GM10847 (cell line): Measurements from ENCODE around the gene GLI1.

Experiments
- POLR2A ChIP-seq: IDR thresholded peaks from 2 replicates; pipeline ENCODE4 v1.6.1; 2011; ENCODE audit not compliant: insufficient read length; ENCODE audit errors: extremely low read depth

Gene GLI1

DNA sequence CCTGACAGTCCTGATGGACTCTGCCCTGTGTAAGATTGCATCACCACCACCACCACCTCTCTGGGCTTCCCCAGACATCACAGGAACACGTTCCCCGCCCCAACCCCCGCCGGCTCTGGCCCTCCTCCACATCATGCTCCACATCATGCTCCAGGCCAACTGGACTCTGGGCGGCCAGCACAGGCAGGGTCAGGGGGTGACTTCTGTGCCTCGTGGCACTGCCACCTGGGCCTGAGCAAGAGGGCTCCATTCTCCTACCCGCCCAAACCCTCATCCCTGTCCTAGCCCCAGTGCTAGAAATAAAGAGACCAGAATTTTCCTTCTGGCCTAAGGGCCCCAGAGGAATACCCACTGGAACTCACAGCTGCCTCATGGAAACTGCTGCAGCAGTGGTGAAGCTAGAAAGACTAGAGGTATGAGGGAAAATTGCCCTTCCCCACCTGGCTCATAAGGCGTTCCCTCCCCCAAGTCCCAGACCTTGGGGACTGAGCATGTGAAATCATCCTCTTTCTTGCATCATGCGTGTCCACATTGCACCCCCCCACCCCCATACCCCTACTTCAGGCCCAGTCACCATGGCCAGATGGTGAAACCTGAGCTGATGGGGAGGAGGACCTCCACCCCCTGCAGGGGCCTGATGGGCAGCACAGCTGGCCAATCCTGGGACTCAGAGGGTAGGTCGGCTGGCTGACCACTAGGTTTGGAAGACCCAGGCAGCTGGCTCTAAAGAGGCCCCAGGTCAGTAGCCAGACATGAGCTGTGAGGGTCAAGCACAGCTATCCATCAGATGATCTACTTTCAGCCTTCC lies 4.8 kb upstream of the GLI1 start, which contains the start of gene INHBE:
TSS of gene INHBE (plus strand) at position 742 of the 808 bp plus-strand sequence. CDS start 230 bp downstream, outside the sequence.
- TF ChIP-seq POLR2A, result no peak

DNA sequence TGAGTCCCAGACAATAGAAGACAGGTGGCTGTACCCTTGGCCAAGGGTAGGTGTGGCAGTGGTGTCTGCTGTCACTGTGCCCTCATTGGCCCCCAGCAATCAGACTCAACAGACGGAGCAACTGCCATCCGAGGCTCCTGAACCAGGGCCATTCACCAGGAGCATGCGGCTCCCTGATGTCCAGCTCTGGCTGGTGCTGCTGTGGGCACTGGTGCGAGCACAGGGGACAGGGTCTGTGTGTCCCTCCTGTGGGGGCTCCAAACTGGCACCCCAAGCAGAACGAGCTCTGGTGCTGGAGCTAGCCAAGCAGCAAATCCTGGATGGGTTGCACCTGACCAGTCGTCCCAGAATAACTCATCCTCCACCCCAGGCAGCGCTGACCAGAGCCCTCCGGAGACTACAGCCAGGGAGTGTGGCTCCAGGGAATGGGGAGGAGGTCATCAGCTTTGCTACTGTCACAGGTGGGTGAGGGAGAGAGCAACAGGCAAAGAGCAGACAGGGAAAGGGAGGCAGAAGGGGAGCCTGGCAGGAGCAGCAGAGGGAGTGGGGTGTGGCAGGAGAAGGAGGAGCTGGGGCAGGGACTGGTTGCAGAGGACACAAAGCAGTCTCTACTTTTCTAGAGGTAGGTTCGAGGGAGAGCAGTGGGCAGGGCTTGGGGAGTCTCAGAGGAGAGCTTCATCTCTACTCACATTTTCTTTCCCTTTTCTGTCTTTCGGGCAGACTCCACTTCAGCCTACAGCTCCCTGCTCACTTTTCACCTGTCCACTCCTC lies 4.0 kb upstream of the GLI1 start:
- no peak for TF ChIP-seq POLR2A

DNA sequence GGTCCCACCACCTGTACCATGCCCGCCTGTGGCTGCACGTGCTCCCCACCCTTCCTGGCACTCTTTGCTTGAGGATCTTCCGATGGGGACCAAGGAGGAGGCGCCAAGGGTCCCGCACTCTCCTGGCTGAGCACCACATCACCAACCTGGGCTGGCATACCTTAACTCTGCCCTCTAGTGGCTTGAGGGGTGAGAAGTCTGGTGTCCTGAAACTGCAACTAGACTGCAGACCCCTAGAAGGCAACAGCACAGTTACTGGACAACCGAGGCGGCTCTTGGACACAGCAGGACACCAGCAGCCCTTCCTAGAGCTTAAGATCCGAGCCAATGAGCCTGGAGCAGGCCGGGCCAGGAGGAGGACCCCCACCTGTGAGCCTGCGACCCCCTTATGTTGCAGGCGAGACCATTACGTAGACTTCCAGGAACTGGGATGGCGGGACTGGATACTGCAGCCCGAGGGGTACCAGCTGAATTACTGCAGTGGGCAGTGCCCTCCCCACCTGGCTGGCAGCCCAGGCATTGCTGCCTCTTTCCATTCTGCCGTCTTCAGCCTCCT lies 3.4 kb upstream of the GLI1 start:
- no peak for TF ChIP-seq POLR2A

DNA sequence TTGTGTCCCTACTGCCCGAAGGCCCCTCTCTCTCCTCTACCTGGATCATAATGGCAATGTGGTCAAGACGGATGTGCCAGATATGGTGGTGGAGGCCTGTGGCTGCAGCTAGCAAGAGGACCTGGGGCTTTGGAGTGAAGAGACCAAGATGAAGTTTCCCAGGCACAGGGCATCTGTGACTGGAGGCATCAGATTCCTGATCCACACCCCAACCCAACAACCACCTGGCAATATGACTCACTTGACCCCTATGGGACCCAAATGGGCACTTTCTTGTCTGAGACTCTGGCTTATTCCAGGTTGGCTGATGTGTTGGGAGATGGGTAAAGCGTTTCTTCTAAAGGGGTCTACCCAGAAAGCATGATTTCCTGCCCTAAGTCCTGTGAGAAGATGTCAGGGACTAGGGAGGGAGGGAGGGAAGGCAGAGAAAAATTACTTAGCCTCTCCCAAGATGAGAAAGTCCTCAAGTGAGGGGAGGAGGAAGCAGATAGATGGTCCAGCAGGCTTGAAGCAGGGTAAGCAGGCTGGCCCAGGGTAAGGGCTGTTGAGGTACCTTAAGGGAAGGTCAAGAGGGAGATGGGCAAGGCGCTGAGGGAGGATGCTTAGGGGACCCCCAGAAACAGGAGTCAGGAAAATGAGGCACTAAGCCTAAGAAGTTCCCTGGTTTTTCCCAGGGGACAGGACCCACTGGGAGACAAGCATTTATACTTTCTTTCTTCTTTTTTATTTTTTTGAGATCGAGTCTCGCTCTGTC lies 2.7 kb upstream of the GLI1 start:
- no peak for TF ChIP-seq POLR2A

DNA sequence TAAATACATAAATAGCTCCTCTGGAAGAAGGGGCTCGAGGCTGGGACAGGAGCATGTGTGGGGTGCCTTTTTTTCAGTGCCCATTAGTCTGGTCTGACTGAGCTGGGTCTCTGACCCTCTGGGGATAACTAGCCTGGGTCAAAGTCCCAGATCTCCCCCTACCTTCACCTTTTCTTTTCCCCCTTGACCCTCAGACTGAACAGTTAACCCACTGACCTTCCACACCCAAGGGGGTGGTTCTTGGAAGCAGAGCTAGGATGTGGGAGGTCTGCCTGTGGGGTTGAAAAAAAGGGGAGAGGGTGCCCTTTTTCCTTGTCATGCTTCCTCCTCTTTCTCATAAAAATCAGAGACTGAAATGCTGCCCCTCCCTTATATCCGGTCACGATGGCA lies 925 bp upstream of the GLI1 start:
- TF ChIP-seq POLR2A, result no peak

DNA sequence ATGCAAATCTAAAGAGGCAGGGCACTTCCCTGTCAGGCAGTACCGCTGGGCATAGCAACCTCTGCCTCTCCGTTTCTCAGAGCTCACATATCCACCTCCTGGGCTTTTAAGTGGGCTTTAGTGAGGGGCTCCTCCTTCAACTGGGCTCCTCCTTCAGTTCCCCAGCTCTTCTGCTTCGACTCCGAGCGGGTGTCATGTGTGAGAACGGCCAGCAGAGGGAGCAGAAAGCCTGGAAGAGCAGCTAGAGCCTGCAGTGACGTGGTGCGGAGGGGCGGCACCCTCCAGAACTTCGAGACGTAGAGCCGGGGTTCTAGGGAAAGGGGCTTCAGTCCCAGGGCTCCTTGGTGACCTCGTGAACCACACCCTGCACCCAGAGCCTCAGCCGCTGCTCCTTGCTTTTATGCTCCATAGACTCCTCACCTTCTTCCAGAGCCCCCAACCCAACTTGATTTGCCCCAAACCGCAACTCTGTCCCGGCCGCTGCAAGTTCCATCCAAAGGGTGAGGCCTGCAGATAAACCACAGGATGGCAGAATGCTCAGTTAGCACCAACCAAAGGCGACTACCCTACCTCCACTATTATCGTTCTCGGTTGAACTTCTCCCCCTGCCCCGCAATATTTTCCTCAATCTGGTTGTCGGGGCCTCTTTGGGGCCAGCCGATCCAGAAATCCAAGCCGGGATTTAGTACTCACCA lies 383 bp upstream of the GLI1 start:
- TF ChIP-seq POLR2A, result peak; percentile 5

DNA sequence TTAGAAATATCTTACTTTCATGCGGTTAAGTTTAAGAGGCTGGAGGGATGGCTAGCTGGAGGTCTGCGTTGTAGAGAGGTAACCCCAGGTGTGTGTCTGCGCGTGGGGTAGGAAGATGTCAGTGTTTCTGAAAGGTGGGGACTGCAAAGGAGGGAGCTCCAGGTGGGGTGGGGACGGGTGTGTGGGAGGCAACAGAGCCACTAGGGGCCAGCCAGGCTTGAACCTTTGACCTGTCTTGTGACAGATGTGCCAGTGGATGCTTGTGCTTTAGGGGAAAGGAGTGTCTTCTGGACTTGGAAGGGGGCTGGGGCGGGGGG lies 841 bp downstream of the GLI1 start:
- no peak for TF ChIP-seq POLR2A

DNA sequence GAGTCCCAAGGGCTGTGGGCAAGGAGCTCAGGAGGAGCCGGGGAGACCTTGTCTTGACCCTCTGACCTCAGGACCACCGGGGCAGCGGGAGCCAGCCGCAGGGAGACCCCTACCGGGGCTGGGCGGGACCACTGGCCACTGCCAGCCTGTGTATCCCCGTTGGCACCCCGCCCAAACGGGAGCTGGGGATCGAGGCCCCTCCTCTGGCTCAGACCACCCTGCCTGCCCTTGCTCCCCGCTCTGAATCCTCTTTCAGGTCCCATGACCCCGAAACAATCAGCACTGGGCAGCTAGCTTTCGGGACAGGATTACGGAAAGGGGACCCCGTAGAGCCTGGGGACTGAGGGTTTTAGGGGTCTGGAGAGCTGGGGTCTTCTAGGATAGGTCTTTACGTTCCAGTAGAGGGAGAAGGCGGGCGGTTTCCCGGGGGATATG lies 1.3 kb downstream of the GLI1 start:
- TF ChIP-seq POLR2A, result no peak

DNA sequence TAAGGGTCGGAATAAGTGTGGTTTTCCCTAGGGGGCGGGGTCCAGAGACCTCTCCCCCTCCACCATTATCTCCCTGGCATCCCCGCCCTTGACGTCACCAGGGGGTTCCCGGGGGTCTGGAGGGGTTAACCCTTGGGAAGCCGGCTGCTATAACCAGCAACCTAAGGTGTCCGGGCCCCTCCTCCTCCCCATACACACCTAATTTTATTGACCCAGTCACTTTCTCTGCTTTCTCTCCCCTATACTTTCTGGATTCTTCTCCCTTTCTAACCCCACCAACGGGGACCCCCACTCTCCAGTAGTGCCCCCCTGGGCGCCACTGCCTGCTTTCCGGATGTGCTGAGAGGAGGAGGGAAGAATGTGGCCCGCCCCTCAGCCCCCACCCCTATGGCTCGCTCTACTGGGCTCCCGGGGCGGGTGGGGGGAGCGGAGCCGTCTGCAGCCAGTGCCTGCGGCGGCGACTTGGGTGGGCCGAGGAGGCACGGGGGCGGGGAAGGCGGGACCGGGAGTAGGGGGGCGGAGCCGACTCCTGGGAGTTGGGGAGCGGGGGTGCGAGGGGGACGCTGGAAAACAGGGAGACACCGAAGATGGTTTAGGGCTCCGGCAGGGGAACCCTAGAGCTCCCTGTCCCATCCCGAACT lies 1.8 kb downstream of the GLI1 start:
- no peak for TF ChIP-seq POLR2A

DNA sequence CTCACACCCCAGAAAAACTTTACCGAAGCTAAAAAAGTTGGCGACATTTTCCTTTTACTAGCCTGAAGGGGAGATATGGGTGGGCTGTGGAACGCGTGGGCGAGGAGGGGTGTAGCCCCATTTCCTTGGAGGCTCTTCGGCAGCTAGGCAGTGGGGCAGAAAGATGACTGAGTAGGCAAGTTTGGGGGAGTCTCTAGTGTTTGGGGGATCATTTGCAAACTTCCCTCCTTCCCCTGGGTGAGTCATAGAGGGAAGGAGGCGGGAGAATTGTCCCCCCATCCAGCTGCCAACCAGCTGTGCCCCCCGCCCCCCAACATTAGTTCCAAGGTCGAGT lies 2.3 kb downstream of the GLI1 start:
- no peak for TF ChIP-seq POLR2A

DNA sequence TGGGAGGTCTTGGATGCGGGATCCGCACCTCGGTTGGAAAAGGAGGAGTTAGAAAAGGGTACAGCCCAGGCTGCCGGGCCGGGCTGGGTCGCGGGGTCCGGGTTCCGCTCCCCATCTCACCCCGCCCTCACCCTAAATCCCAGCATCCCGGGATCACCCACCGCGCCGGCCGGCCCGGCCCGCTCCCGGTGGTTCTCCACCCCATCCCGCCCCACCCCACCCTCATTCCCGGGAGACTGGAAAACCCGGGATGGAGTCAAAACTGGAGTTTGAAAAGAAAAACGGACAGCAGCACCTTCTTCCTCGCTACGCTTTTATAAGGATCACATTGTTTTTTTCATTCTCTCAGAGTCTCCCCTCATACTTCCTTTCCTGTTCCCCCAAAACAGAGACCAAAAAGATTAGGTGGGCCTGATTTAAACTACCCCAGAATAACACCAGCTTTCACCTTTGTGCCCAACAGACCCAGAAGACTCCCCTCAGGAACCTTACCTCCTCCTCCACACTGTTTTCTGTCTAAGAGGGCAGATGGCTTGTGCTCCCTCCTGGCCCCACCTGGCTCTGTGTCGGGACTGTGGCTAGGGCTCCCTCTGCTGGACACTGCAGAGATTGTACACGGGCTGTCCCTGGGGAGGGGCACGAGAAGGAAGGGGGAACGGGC lies 2.8 kb downstream of the GLI1 start:
- no peak for TF ChIP-seq POLR2A

DNA sequence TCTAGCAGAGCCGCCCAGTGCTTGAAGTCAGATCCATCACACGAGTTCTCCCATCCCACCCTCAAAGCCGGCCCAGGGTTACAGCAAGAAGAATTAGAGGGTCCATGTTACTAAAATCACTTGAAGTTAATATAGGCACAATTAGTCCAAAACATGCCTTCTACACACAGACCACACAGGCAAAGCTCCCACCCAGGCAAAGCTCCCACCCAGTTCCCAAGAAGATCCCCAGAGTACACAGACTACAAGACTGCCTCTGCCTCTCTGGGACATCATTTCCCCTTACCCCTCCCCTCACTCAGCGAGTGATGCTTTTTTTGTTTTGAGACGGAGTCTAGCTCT lies 3.3 kb downstream of the GLI1 start:
- TF ChIP-seq POLR2A, result no peak

DNA sequence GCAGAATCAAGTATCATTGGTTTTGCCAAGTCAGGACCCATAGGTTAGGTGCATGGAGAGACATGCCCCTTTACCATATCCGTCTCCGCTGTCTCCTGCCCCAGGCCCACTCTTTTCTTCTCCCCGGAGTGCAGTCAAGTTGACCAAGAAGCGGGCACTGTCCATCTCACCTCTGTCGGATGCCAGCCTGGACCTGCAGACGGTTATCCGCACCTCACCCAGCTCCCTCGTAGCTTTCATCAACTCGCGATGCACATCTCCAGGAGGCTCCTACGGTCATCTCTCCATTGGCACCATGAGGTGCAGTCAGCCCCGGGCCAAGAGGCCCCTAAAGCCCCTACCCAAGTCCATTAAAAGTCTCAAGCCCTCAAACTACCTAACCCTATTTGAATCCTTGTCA lies 5.0 kb downstream of the GLI1 start:
- no peak for TF ChIP-seq POLR2A
